DMS79 (cell line): ENCODE results near the gene AGBL4.

ENCODE experiments used
- DNase-seq: peaks from one replicate; lab custom pipeline; 2025; lab: John Stamatoyannopoulos, UW

Gene AGBL4

GRCh38 chr1:48681476-48682305 lies 1342.1 kb downstream of the AGBL4 start:
- peak; percentile 68 for DNase-seq

- DNase-seq = no peak
Measured at GRCh38 chr1:48680411-48681035, 1343.2 kb downstream of the AGBL4 start.

GRCh38 chr1:48679859-48680258 lies 1343.9 kb downstream of the AGBL4 start:
- DNase-seq = no peak

DNA sequence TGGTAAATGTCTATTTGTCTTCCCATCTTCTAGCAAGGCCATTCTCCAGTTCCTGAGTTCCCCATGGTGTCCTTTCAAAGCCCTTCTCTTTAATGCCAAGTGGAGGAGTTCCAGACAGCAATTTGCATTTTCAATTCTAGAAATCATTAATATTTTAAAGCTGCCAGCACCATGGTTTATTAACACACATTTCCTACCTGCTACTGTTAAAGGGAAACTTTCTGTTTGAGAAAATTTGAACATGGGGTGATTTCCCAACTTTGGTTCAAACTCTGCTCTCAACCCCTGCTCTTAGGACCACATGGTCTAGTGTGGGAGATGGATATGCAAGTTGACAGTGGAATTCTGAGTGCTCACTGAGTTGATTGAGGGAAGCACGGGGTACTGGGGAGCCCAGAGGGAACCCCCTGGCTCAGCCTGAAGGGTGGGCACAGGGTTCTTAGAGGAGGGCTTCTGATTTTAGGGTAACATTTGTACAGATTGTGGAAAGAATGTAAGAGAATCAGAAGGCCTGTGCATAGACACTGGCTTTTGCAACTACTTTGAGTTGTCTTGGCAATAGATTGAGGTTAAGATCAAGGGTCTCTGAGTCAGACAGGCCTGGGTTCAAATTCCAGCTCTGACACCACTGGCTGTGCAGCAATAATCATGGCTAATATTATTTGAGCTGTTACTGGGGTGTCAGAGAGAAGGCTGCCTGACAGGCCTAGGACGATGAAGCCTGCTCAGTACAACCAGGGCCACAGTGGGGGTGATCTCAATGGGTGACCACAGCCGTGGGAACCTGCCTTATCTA lies 1344.8 kb downstream of the AGBL4 start:
- no peak for DNase-seq

GRCh38 chr1:48677306-48678287 lies 1346.2 kb downstream of the AGBL4 start:
- peak; percentile 32 for DNase-seq

GRCh38 chr1:48676822-48677221 lies 1346.9 kb downstream of the AGBL4 start:
- DNase-seq = peak; percentile 65

DNA sequence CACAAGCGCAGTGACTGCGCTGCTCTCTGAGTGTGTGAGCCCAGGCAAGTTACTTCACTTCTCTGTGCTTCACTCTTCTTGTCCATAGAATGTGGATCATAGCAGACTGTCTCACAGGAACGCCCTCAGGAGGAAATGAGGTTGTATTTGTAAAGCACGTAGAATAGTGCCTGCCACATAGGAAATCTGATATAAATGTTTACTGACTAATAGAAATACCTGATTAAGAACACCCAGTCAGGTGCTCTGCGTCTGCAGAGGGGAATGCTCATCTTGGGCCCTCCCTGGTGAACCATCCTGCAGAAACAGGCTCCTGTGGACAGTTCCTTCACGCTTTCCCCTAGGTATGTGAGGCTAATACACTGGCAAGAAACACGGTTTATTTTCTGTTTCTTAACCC lies 1347.4 kb downstream of the AGBL4 start:
- no peak for DNase-seq

DNA sequence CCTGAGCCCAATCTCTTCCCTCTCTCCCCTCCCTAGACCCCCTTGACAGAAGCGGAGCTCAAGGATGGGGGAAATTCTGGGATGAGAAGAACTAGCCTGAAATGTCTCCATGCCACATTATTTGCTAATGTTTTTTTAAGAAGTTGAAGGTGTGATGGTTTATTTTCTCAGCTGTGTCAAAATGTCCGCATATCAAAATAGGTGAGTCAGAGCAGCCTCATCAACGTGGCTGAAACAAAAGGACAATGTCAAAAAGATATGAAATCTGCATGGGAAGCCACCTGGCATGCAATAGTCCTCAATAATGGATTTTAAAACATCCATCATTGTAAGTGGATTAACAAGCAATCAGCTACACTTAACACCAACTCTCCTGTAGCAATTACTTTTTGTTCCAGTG lies 1348.5 kb downstream of the AGBL4 start:
- no peak for DNase-seq

- DNase-seq = no peak
Measured at GRCh38 chr1:48674641-48675040, 1349.1 kb downstream of the AGBL4 start.

DNA sequence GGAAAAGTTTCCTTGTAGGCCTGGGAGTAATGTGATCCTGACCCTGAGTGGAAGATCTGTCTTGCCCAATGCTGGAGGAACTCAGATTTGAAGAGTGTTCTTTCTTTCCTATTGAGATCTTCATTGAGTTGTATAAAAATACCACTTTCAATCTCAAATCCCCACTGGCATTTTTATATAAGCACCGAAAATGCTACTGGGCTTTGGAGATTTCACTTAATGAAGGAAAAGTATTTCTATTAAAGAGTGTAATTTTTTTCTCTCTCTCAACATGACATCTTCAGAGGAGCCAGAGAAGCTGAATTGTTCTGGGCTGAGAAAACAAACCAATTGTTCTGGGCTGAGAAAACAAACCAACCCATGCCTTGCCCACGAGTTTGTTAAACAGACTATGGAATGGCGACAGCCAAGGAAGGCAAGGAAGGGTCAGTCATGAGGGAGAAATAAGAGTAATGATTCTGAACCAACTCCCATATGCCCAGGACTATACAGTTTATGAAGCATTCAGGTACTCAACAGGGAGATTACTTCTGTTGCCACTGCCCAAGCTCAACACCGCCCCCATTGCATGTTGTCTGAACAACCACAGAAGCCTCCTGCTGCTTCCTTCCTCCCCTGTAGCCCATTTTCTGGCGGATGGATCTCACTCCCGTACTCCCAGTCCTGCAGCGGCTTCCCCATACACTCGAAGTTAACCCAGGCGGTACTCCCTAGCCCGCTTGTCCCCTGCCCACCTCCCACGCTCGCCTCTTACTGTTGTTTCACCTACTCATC lies 1350.2 kb downstream of the AGBL4 start:
- no peak for DNase-seq

GRCh38 chr1:48671578-48671977 lies 1352.2 kb downstream of the AGBL4 start:
- no peak for DNase-seq

DNA sequence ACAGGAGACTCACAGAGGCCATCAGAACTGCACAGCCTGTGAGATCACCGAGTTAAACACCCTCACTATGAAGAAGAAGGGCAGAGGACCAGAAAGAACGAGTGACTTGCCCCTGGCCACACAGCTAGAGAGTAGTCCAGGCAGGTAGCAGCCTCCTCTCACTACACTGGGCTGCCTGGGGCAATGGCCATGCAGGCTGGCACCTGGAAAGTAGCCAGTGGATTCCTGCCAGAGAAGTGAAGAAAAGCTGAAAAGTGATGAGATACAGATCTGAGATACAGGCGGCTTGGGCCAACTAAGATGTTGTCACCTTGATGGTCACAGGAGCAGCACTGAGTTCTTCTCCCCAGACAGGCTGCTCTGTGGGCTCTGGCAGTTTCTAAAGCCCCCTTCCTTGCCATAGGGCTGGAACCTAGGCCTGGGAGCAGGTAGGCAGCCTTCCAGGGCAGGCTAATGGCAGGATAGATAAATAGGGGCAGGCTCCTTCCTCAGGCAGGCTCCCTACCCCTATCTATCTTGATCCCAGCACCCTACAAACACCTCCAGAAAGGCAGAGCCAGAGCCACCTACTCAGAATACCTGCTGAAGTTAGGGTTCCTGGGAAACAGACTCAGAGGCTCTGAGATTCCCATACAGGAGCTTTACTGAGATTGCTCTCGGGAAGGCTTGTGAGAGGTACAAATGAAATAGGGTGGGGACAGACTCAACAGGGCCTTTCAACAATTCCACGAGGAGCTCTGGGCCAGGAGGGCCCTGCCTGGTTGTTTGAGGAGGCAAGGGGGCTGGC lies 1353.3 kb downstream of the AGBL4 start:
- DNase-seq = no peak

DNA sequence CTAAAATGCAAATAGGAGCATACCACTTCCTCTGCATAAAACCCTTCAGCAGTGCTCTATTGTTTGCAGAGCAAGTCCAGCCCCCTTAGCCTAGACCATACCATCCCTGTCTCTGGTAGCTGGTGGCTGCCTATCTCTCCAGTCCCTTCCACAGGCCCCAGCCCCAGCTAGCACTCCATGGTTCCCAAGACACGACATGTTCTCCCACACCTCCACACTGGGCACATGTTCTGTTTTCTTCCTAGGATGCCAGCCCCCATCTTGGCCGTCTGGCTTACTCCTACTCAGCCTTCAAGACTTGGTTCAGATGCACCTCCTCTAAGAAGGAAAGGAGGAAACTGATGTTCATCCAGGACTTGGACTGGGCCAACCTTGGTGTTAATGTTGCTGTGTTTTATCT lies 1355.4 kb downstream of the AGBL4 start:
- no peak for DNase-seq

- no peak for DNase-seq
Measured at GRCh38 chr1:48667782-48668181, 1356.0 kb downstream of the AGBL4 start.

DNA sequence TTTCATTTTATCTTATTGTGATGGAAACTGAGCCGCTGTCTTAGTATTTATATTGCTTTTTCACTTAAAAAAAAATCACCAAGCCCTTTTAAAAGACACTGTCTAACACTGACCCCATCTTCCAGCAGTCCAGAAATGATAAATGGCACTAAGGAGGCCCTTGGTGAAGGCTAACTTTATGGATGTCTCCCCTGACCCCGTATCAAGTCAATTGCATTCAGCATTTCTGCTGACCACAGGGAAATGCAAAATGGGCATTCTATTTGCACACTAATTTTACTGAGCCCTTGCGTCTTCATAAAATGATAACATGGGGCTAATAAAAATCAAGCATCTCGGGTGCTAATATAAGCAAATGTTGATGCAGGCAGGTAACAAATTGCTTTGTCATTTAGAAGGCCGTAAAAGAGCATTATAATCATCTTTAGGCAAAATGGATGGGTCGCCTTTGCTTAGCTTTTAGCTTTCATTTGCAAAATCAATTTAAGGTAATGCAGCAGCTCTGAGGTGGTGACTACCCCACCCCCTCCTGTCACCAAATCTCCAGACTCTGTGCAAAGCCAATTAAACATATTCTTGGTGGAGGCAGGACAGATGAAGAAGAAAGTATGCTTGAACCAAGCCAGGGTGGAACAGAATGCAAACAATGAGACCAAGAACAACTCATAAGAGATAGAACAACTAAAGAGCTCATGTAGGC lies 1357.9 kb downstream of the AGBL4 start:
- no peak for DNase-seq

DNA sequence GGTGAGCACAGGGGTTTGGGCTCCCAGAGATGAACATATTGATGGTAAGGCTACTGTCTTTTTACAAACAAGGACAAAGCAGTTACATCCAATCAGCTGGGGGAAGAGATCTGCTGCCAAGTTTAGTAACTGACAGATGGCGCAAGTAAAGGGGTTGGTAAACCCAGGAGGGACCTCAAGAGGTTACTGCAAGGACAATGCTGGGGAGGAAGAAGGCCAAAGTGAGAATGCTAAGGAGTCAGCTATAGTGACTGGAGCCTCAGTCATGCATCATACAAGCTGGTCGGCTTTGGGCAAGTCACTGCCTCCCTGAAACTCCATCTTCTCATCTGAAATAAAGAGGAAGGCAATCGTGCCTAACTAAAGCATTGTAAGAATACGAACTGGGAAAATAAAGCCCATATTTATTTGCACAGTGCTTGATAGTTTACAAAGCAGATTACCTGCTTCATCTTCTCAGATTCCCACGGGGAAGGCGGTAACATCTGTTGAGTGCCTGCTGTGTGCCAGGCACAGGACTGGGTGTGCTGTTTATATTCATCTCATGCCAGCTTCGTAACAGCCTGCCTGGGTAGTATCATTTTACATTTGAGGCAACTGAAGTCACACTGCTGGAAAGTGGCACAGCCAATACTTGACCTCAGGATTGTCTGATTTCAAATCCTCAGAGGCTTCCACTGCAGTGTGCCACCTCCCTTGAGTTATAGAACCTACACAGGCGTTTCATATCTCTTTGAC lies 1361.9 kb downstream of the AGBL4 start:
- no peak for DNase-seq

GRCh38 chr1:48659801-48660200 lies 1364.0 kb downstream of the AGBL4 start:
- no peak for DNase-seq

DNA sequence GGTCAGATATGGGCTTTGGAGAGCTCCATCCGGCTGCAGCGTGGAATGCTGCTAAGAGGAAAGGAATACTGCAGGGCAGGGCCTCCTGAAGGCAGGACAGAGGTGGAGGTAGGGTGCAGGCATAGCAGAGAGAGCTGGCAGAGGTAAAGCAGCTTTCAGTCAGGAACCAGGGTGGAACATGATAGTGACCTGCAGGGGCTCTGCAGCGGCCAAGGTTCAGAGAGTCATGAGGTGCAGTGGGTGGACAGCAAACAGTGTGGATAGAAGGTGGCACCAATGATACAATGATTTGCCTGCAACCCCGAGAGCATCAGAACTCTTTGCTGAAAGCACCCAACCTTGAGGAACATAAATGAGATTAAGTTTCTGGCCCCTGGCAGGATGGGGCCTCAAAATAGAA lies 1366.3 kb downstream of the AGBL4 start:
- DNase-seq = no peak
